G401 (cell line): ENCODE data around the gene ALK. TPM values are rescaled to one million over a fixed set of nuclear protein-coding genes. Genes with fewer than 3 reads are reported as not detected.

Experiments
- DNase-seq: peaks from one replicate; pipeline ENCODE4 v3.0.0-alpha.2; 2015; ENCODE audit warnings: low spot score
- in situ Hi-C: cut with HindIII; loops from 2 replicates; pipeline ENCODE4 v1.10.0; 2016; ENCODE audit warnings: low sequenced_read_pairs, mixed read lengths
- total RNA-seq: library from RNA; depleted of rRNA; stranded (reverse); fragments of >200 nt; shearing (Covaris generic); gene quantifications from 2 replicates; pipeline ENCODE4 v1.2.3, GENCODE V29; 2014

Gene ALK
- total RNA-seq, 1 experiment from 2014 or later, result not detected

GRCh38 chr2:29390136-29390535 lies 531.2 kb downstream of the ALK start:
- in situ Hi-C loops, result no loop called here

GRCh38 chr2:29389686-29390085 lies 531.7 kb downstream of the ALK start:
- in situ Hi-C loops, result no loop called here
- DNase-seq, result peak; percentile 82

More at GRCh38 chr2:29390136-29390535, 531.2 kb downstream of the ALK start:
- peak; percentile 50 for DNase-seq

- in situ Hi-C loops, result no loop called here
- no peak for DNase-seq
Observed at GRCh38 chr2:29388071-29388470, 533.3 kb downstream of the ALK start.

- in situ Hi-C loops, result no loop called here
- DNase-seq, result no peak
Observed at GRCh38 chr2:29382486-29382885, 538.9 kb downstream of the ALK start.

GRCh38 chr2:29377788-29378187 lies 543.6 kb downstream of the ALK start:
- in situ Hi-C loops, result no loop called here
- DNase-seq, result no peak

GRCh38 chr2:29376541-29376940 lies 544.8 kb downstream of the ALK start:
- DNase-seq, result peak; percentile 78
- in situ Hi-C loops, result no loop called here

- in situ Hi-C loops, result no loop called here
- no peak for DNase-seq
Observed at GRCh38 chr2:29375843-29376242, 545.5 kb downstream of the ALK start.

- DNase-seq, result peak; percentile 90
- in situ Hi-C loops, result no loop called here
Observed at GRCh38 chr2:29374823-29375222, 546.6 kb downstream of the ALK start.

- in situ Hi-C loops, result no loop called here
- no peak for DNase-seq
Observed at GRCh38 chr2:29373870-29374269, 547.5 kb downstream of the ALK start.

- in situ Hi-C loops, result no loop called here
- no peak for DNase-seq
Observed at GRCh38 chr2:29372185-29372584, 549.2 kb downstream of the ALK start.

GRCh38 chr2:29370581-29371125 lies 550.7 kb downstream of the ALK start:
- in situ Hi-C loops, result no loop called here

GRCh38 chr2:29370173-29370572 lies 551.2 kb downstream of the ALK start:
- DNase-seq, result no peak
- in situ Hi-C loops, result no loop called here

More at GRCh38 chr2:29370581-29371125, 550.7 kb downstream of the ALK start:
- no peak for DNase-seq

GRCh38 chr2:29368659-29369040 lies 552.7 kb downstream of the ALK start:
- in situ Hi-C loops, result no loop called here
- DNase-seq, result peak; percentile 50

GRCh38 chr2:29367986-29368658 lies 553.3 kb downstream of the ALK start:
- DNase-seq, result no peak
- in situ Hi-C loops, result no loop called here

GRCh38 chr2:29363111-29363510 lies 558.3 kb downstream of the ALK start:
- in situ Hi-C loops, result no loop called here

GRCh38 chr2:29361231-29361630 lies 560.2 kb downstream of the ALK start:
- in situ Hi-C loops, result no loop called here
- DNase-seq, result no peak

More at GRCh38 chr2:29363111-29363510, 558.3 kb downstream of the ALK start:
- DNase-seq, result no peak

- in situ Hi-C loops, result no loop called here
- no peak for DNase-seq
Observed at GRCh38 chr2:29360016-29360784, 561.2 kb downstream of the ALK start.

- DNase-seq, result no peak
- in situ Hi-C loops, result no loop called here
Observed at GRCh38 chr2:29353403-29353991, 567.9 kb downstream of the ALK start.

GRCh38 chr2:29351916-29352591 lies 569.3 kb downstream of the ALK start:
- no peak for DNase-seq
- in situ Hi-C loops, result no loop called here
